HCT116 (cell line): ENCODE measurements around the gene ADAMTS19. TPM values are rescaled to one million over a fixed set of nuclear protein-coding genes. Genes with fewer than 3 reads are reported as not detected.

Experiments used
- ATAC-seq: fragments of 200-7000 bp; cut with Tn5 transposase; 2 replicates; pipeline ENCODE4 v1.9.1; 2020; ENCODE audit warnings: mild to moderate bottlenecking, moderate library complexity
- BruUV-seq: library from RNA; stranded (reverse); fragments of 400-500 nt; replicated peaks from 2 replicates; lab custom pipeline; 2021; lab: Mats Ljungman, UMichigan
- CTCF ChIA-PET: fragments of 300-600 bp; sonication (Branson Sonifier 250); formaldehyde crosslinking; loops from one replicate; lab custom pipeline; 2021; ENCODE audit warnings: antibody characterized with exemption; lab: Charles Lee
- POLR2A ChIA-PET: fragments of 300-600, 350-600 bp; sonication (Branson Sonifier 250); formaldehyde crosslinking; loops from one replicate; lab custom pipeline; 2021; ENCODE audit warnings: antibody characterized with exemption; lab: Charles Lee
- RAD21 ChIA-PET, 2 experiments: fragments of 300-600 bp; sonication (Branson Sonifier 250); formaldehyde crosslinking; loops; one replicate each; lab custom pipeline; 2023; ENCODE audit warnings: low total read pairs in 2 of 2; ENCODE audit not compliant: uncharacterized antibody in 2 of 2, unreplicated experiment in 2 of 2, low non-redundant PET in 1 of 2; lab: Charles Lee
- DNase-seq: peaks from one replicate; pipeline ENCODE4 v3.0.0-alpha.2; 2010; ENCODE audit warnings: low read depth, low spot score
- H2AFZ ChIP-seq: fragments of 200-600 bp; shearing (Covaris generic), sonication (generic); 2 replicates; pipeline ENCODE4 v1.6.1; 2017; ENCODE audit warnings: low read depth, mixed run types, mixed read lengths, antibody characterized with exemption, low read length; ENCODE audit not compliant: poor library complexity, severe bottlenecking
- H3K27ac ChIP-seq: 2 replicates; pipeline ENCODE4 v1.5.1; 2012; ENCODE audit warnings: low read depth, low read length
- H3K27me3 ChIP-seq: fragments of 200-600 bp; sonication (generic); 2 replicates; pipeline ENCODE4 v1.6.1; 2016; ENCODE audit warnings: mixed run types, low read length, mixed read lengths; ENCODE audit not compliant: insufficient read depth
- H3K36me3 ChIP-seq, 2 experiments: fragments of 200-500 bp in 1 of 2; fragments of 200-600 bp in 1 of 2; sonication (Bioruptor generic) in 1 of 2; sonication (generic) in 1 of 2; 2 replicates each; pipeline versions ENCODE4 v1.5.1 to v1.6.1; 2014 to 2016; ENCODE audit warnings: low read length in 2 of 2, inconsistent platforms in 1 of 2, mixed read lengths in 1 of 2, mixed run types in 1 of 2; ENCODE audit not compliant: insufficient read depth in 2 of 2, control insufficient read depth in 1 of 2
- H3K4me1 ChIP-seq, 2 experiments: fragments of 200-600 bp in 1 of 2; sonication (generic) in 1 of 2; 2 replicates each; pipeline versions ENCODE4 v1.5.1 to v1.6.1; 2012 to 2017; ENCODE audit warnings: low read length in 2 of 2, inconsistent platforms in 1 of 2, mild to moderate bottlenecking in 1 of 2, mixed read lengths in 1 of 2, mixed run types in 1 of 2, moderate library complexity in 1 of 2; ENCODE audit not compliant: insufficient read depth in 2 of 2, control insufficient read depth in 1 of 2
- H3K4me2 ChIP-seq: fragments of 200-600 bp; sonication (generic); 2 replicates; pipeline ENCODE4 v1.6.1; 2017; ENCODE audit warnings: mixed run types, low read length, mixed read lengths
- H3K4me3 ChIP-seq, 2 experiments: fragments of 200-600 bp in 1 of 2; sonication (generic) in 1 of 2; replicated peaks in 1 of 2; 2 replicates each; pipeline ENCODE4 v1.5.1; 2011 to 2016; ENCODE audit warnings: low read length in 2 of 2, control low read depth in 1 of 2, low read depth in 1 of 2, mild to moderate bottlenecking in 1 of 2, mixed read lengths in 1 of 2, mixed run types in 1 of 2
- H3K79me2 ChIP-seq: fragments of 200-600 bp; sonication (generic); 2 replicates; pipeline ENCODE4 v1.6.1; 2017; ENCODE audit warnings: mild to moderate bottlenecking, mixed run types, low read length, moderate library complexity, mixed read lengths; ENCODE audit not compliant: insufficient read depth
- H3K9ac ChIP-seq: fragments of 200-600 bp; sonication (generic); 2 replicates; pipeline ENCODE4 v1.6.1; 2016; ENCODE audit warnings: low read length, mixed read lengths
- H3K9me2 ChIP-seq: fragments of 200-600 bp; sonication (generic), shearing (Covaris generic); 2 replicates; pipeline ENCODE4 v1.6.1; 2017; ENCODE audit warnings: mixed run types, mild to moderate bottlenecking, moderate library complexity; ENCODE audit not compliant: insufficient read depth
- H3K9me3 ChIP-seq, 2 experiments: fragments of 200-500 bp in 1 of 2; fragments of 200-600 bp in 1 of 2; sonication (Bioruptor generic) in 1 of 2; sonication (generic) in 1 of 2; 2 replicates each; pipeline ENCODE4 v1.6.1; 2014 to 2017; ENCODE audit warnings: low read length in 2 of 2, mixed read lengths in 2 of 2, inconsistent platforms in 1 of 2, low read depth in 1 of 2, mild to moderate bottlenecking in 1 of 2, mixed run types in 1 of 2, moderate library complexity in 1 of 2; ENCODE audit not compliant: control insufficient read depth in 1 of 2, insufficient read depth in 1 of 2
- H4K20me1 ChIP-seq: fragments of 200-600 bp; sonication (generic), shearing (Covaris generic); 2 replicates; pipeline ENCODE4 v1.6.1; 2017; ENCODE audit warnings: mixed run types, mild to moderate bottlenecking, moderate library complexity; ENCODE audit not compliant: insufficient read depth
- CTCF ChIP-seq, 3 experiments: fragments of 200-600 bp in 1 of 3; sonication (generic) in 1 of 3; IDR thresholded peaks in 2 of 3; conservative IDR thresholded peaks in 1 of 3; 2 replicates each; pipeline ENCODE4 v1.5.1; 2012 to 2017; ENCODE audit warnings: low read depth in 2 of 3, low read length in 2 of 3, antibody characterized with exemption in 1 of 3, borderline replicate concordance in 1 of 3, control low read depth in 1 of 3, mild to moderate bottlenecking in 1 of 3, mixed read lengths in 1 of 3, mixed run types in 1 of 3, moderate library complexity in 1 of 3; ENCODE audit not compliant: insufficient read depth in 1 of 3
- ELF1 ChIP-seq: IDR thresholded peaks from 2 replicates; pipeline ENCODE4 v1.6.1; 2012; ENCODE audit warnings: low read depth, borderline replicate concordance
- EZH2 ChIP-seq: fragments of 200-600 bp; sonication (generic); IDR thresholded peaks from 2 replicates; pipeline ENCODE4 v1.6.1; 2017; ENCODE audit warnings: antibody characterized with exemption, mixed run types
- MAX ChIP-seq: IDR thresholded peaks from 2 replicates; pipeline ENCODE4 v1.6.1; 2012
- RAD21 ChIP-seq: IDR thresholded peaks from 2 replicates; pipeline ENCODE4 v1.6.1; 2012; ENCODE audit warnings: low read depth, mild to moderate bottlenecking
- ZBTB33 ChIP-seq: IDR thresholded peaks from 2 replicates; pipeline ENCODE4 v1.6.1; 2011; ENCODE audit warnings: mild to moderate bottlenecking, low read length, moderate library complexity; ENCODE audit not compliant: insufficient replicate concordance; ENCODE audit errors: extremely low read depth
- intact Hi-C: fragments of 100-400 bp; cut with micrococcal nuclease; formaldehyde crosslinking; loops from 2 replicates; pipeline ENCODE4 v1.10.0; 2022
- total RNA-seq: library from RNA; stranded (reverse); gene quantifications from one replicate; pipeline ENCODE4 v1.2.1, GENCODE V29; 2021; ENCODE audit not compliant: unreplicated experiment

ADAMTS19 gene
- total RNA-seq, 1 experiment from 2014 or later: not detected

GRCh38 chr5:129679671-129680070 lies 219.6 kb downstream of the ADAMTS19 start:
- H3K9ac ChIP-seq: no peak overlapping the region
- ChIA-PET CTCF (no interaction called here), RAD21 (no interaction called here), POLR2A (no interaction called here)
- H3K36me3 ChIP-seq: no peaks in the 10 kb centered on the region
- H3K27me3 ChIP-seq: no peaks in the 10 kb centered on the region
- H3K4me2 ChIP-seq: no peak overlapping the region
- ATAC-seq: no peak
- no peaks in the 10 kb centered on the region for H3K9me2 ChIP-seq
- no peak overlapping the region for H3K4me3 ChIP-seq
- no peak overlapping the region for H2AFZ ChIP-seq
- TF ChIP-seq ELF1 (no peak), ZBTB33 (no peak), EZH2 (no peak), RAD21 (no peak), MAX (no peak), CTCF (IDR thresholded peaks at IDR 0.05 in 2 of 3, conservative IDR thresholded peaks at IDR 0.05 in 1 of 3; ENCODE audit: borderline replicate concordance in 1 of 3, insufficient read depth in 1 of 3, low read depth in 2 of 3, low read length in 2 of 3) (no peak)
- DNase-seq: no peak
- no peaks in the 10 kb centered on the region for H3K79me2 ChIP-seq
- H4K20me1 ChIP-seq: no peaks in the 10 kb centered on the region
- no peaks in the 10 kb centered on the region for H3K4me1 ChIP-seq
- BruUV-seq: no TSS peak
- no peaks in the 10 kb centered on the region for H3K9me3 ChIP-seq
- intact Hi-C loops: no loop called here
- no peak overlapping the region for H3K27ac ChIP-seq
